ENCODE results near the gene TMIE. TPM values are rescaled to one million over a fixed set of nuclear protein-coding genes. Genes with fewer than 3 reads are reported as not detected.
A peak's percentile ranks its signal among the peaks of the same experiment; 100 is the strongest.

The TMIE gene
- total RNA-seq, 1 experiment from 2014 or later, result 1.1 TPM

DNA sequence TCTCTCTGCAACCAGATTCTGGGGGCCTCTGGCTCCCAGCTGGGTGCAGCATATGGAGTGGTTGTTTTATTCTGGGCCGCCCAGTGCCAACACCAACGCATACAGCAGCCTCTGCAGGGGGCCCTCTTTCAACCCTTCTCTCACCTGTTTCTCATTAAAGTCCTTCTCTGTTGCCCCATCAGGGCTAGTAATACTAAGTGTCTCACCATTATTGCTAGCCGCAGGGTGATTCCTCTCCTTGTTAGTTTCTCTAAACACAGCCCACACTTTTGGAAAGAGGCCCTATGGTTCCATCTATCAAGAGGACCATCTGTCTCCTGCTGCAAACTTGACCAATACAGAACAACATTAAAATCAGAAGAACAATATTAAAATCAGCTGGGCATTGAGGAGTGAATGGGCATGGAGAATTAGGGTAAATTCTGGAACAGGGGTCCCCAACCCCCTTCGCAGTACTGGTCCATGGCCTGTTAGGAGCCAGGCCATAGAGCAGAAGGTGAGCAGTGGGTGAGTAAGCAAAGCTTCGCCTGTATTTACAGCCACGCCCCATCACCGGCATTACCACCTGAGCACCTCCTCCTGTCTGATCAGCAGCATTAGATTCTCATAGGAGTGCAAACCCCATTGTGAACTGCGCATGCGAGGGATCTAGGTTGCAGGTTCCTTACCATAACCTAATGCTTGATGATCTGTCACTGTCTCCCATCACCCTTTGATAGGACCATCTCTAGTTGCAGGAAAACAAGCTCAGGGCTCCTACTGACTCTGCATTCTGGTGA, 44.2 kb upstream of the TMIE start:
- Histone ChIP-seq H3K36me3 (ENCODE audit: control insufficient read depth, insufficient read depth, low read length) (no peaks in the 10 kb centered on the region), H3K4me1 (ENCODE audit: control insufficient read depth, insufficient read depth, low read length) (no peaks in the 10 kb centered on the region), H3K27ac (ENCODE audit: low read length) (no peak overlapping the region), H3K27me3 (ENCODE audit: control insufficient read depth, insufficient read depth, low read length) (no peaks in the 10 kb centered on the region), H3K9me3 (ENCODE audit: control insufficient read depth, insufficient read depth, low read depth, low read length) (no peaks in the 10 kb centered on the region), H3K4me3 (ENCODE audit: low read depth in 2 of 2, low read length in 2 of 2) (no peak overlapping the region)
- TF ChIP-seq CTCF (IDR thresholded peaks at IDR 0.05) (no peak), POLR2AphosphoS5 (IDR thresholded peaks at IDR 0.05; ENCODE audit: low read depth, low read length) (no peak), TCF7L2 (IDR thresholded peaks at IDR 0.05; ENCODE audit: low read depth, low read length) (no peak), REST (IDR thresholded peaks at IDR 0.05; ENCODE audit: insufficient read depth in 1 of 2, low read depth in 2 of 2, low read length in 1 of 2) (no peak), SIN3A (IDR thresholded peaks at IDR 0.05; ENCODE audit: borderline replicate concordance, insufficient read depth, low read depth, low read length) (no peak)
- intact Hi-C loops (cut with micrococcal nuclease; ENCODE audit: unreplicated experiment), result no loop called here
- ATAC-seq, result no peak
- POLR2A ChIA-PET, result no interaction called here
- BruUV-seq (replicated peaks), result no TSS peak
- in situ Hi-C loops (cut with HindIII; ENCODE audit: low pct_unique_long_range_greater_than_20kb, low sequenced_read_pairs), result no loop called here
- CTCF ChIA-PET, result no interaction called here
- DNase-seq (ENCODE audit: low read depth, low spot score), result no peak

GRCh38 chr3:46659285-46659684, 41.9 kb upstream of the TMIE start:
- Histone ChIP-seq H3K27me3 (ENCODE audit: control insufficient read depth, insufficient read depth, low read length) (no peaks in the 10 kb centered on the region), H3K4me3 (ENCODE audit: low read depth in 2 of 2, low read length in 2 of 2) (no peak overlapping the region), H3K9me3 (ENCODE audit: control insufficient read depth, insufficient read depth, low read depth, low read length) (no peaks in the 10 kb centered on the region), H3K27ac (ENCODE audit: low read length) (no peak overlapping the region), H3K36me3 (ENCODE audit: control insufficient read depth, insufficient read depth, low read length) (no peaks in the 10 kb centered on the region), H3K4me1 (ENCODE audit: control insufficient read depth, insufficient read depth, low read length) (no peaks in the 10 kb centered on the region)
- ChIA-PET CTCF (no interaction called here), POLR2A (no interaction called here)
- intact Hi-C loops (cut with micrococcal nuclease; ENCODE audit: unreplicated experiment) (no loop called here), in situ Hi-C loops (cut with HindIII; ENCODE audit: low pct_unique_long_range_greater_than_20kb, low sequenced_read_pairs) (no loop called here)
- DNase-seq (ENCODE audit: low read depth, low spot score) (no peak), ATAC-seq (peak; percentile 34; the same call in 1 of the 2 replicates)
- BruUV-seq (replicated peaks), result no TSS peak
- TF ChIP-seq REST (IDR thresholded peaks at IDR 0.05; ENCODE audit: insufficient read depth in 1 of 2, low read depth in 2 of 2, low read length in 1 of 2) (no peak), POLR2AphosphoS5 (IDR thresholded peaks at IDR 0.05; ENCODE audit: low read depth, low read length) (no peak), CTCF (IDR thresholded peaks at IDR 0.05) (no peak), TCF7L2 (IDR thresholded peaks at IDR 0.05; ENCODE audit: low read depth, low read length) (no peak), SIN3A (IDR thresholded peaks at IDR 0.05; ENCODE audit: borderline replicate concordance, insufficient read depth, low read depth, low read length) (no peak)
